Measurements from ENCODE around the gene SLC7A6.

Gene SLC7A6

GRCh38 chr16:68223072-68223471 is 41.3 kb upstream of the SLC7A6 start:
- Histone ChIP-seq H3K79me2 (ENCODE audit: insufficient read depth, low read length) (peaks cover 17% of the 10 kb centered on the region; the same call in 1 of the 2 replicates), H3K4me3 (ENCODE audit: low read length, poor library complexity, severe bottlenecking) (no peak overlapping the region), H3K4me2 (ENCODE audit: low read depth, low read length, poor library complexity, severe bottlenecking) (no peak overlapping the region), H4K20me1 (ENCODE audit: insufficient read depth, low read length, poor library complexity, severe bottlenecking) (peaks cover 11% of the 10 kb centered on the region), H3K9ac (ENCODE audit: low read depth, low read length, poor library complexity, severe bottlenecking) (no peak overlapping the region), H3K36me3 (ENCODE audit: insufficient read depth, low read length) (peaks cover 67% of the 10 kb centered on the region; the same call in 1 of the 2 replicates), H3K9me3 (ENCODE audit: insufficient read depth, low read depth, low read length) (no peaks in the 10 kb centered on the region), H3K9me2 (replicated peaks; ENCODE audit: low read depth, low read length) (no peaks in the 10 kb centered on the region), H3F3A (ENCODE audit: low read depth) (no peaks in the 10 kb centered on the region), H3K27me3 (ENCODE audit: insufficient read depth, low read length, poor library complexity, severe bottlenecking) (no peaks in the 10 kb centered on the region), H2AFZ (ENCODE audit: low read length) (no peak overlapping the region), H3K4me1 (ENCODE audit: insufficient read depth, low read length, poor library complexity, severe bottlenecking) (peaks cover 5% of the 10 kb centered on the region)
- TF ChIP-seq CTCF (conservative IDR thresholded peaks at IDR 0.05; ENCODE audit: low read length): no peak
- no peak for TF ChIP-seq EZH2phosphoT487 (IDR thresholded peaks at IDR 0.05; ENCODE audit: borderline replicate concordance)

- Histone ChIP-seq H4K20me1 (ENCODE audit: insufficient read depth, low read length, poor library complexity, severe bottlenecking) (peaks cover 24% of the 10 kb centered on the region), H3F3A (ENCODE audit: low read depth) (no peaks in the 10 kb centered on the region), H3K9me3 (ENCODE audit: insufficient read depth, low read depth, low read length) (no peaks in the 10 kb centered on the region), H3K27me3 (ENCODE audit: insufficient read depth, low read length, poor library complexity, severe bottlenecking) (no peaks in the 10 kb centered on the region), H3K36me3 (ENCODE audit: insufficient read depth, low read length) (peaks cover 76% of the 10 kb centered on the region; the same call in 1 of the 2 replicates), H3K9me2 (replicated peaks; ENCODE audit: low read depth, low read length) (no peaks in the 10 kb centered on the region), H3K4me2 (ENCODE audit: low read depth, low read length, poor library complexity, severe bottlenecking) (no peak overlapping the region), H3K9ac (ENCODE audit: low read depth, low read length, poor library complexity, severe bottlenecking) (no peak overlapping the region), H3K79me2 (ENCODE audit: insufficient read depth, low read length) (0 out of 2 replicates have a peak, but pooled peaks cover 5% of the 10 kb centered on the region), H3K4me3 (ENCODE audit: low read length, poor library complexity, severe bottlenecking) (no peak overlapping the region), H2AFZ (ENCODE audit: low read length) (no peak overlapping the region), H3K4me1 (ENCODE audit: insufficient read depth, low read length, poor library complexity, severe bottlenecking) (peaks cover 5% of the 10 kb centered on the region)
- no peak for TF ChIP-seq CTCF (conservative IDR thresholded peaks at IDR 0.05; ENCODE audit: low read length)
- no peak for TF ChIP-seq EZH2phosphoT487 (IDR thresholded peaks at IDR 0.05; ENCODE audit: borderline replicate concordance)
Observed at GRCh38 chr16:68226116-68226515, 38.2 kb upstream of the SLC7A6 start.

GRCh38 chr16:68227183-68227793 is 37.0 kb upstream of the SLC7A6 start:
- H3K9ac ChIP-seq (ENCODE audit: low read depth, low read length, poor library complexity, severe bottlenecking): no peak overlapping the region
- no peak for TF ChIP-seq CTCF (conservative IDR thresholded peaks at IDR 0.05; ENCODE audit: low read length)
- no peak for TF ChIP-seq EZH2phosphoT487 (IDR thresholded peaks at IDR 0.05; ENCODE audit: borderline replicate concordance)
- H3K4me3 ChIP-seq (ENCODE audit: low read length, poor library complexity, severe bottlenecking): no peak overlapping the region
- no peaks in the 10 kb centered on the region for H3F3A ChIP-seq (ENCODE audit: low read depth)
- no peaks in the 10 kb centered on the region for H3K27me3 ChIP-seq (ENCODE audit: insufficient read depth, low read length, poor library complexity, severe bottlenecking)
- peaks cover 5% of the 10 kb centered on the region for H3K4me1 ChIP-seq (ENCODE audit: insufficient read depth, low read length, poor library complexity, severe bottlenecking)
- H4K20me1 ChIP-seq (ENCODE audit: insufficient read depth, low read length, poor library complexity, severe bottlenecking): peaks cover 24% of the 10 kb centered on the region
- H3K9me2 ChIP-seq (replicated peaks; ENCODE audit: low read depth, low read length): no peaks in the 10 kb centered on the region
- no peak overlapping the region for H2AFZ ChIP-seq (ENCODE audit: low read length)
- H3K9me3 ChIP-seq (ENCODE audit: insufficient read depth, low read depth, low read length): no peaks in the 10 kb centered on the region
- no peak overlapping the region for H3K4me2 ChIP-seq (ENCODE audit: low read depth, low read length, poor library complexity, severe bottlenecking)
- H3K36me3 ChIP-seq (ENCODE audit: insufficient read depth, low read length): peaks cover 78% of the 10 kb centered on the region; the same call in 1 of the 2 replicates
- 0 out of 2 replicates have a peak, but pooled peaks cover 2% of the 10 kb centered on the region for H3K79me2 ChIP-seq (ENCODE audit: insufficient read depth, low read length)
